Measurements from ENCODE around the gene TLR6. TPM values are rescaled to one million over a fixed set of nuclear protein-coding genes. Genes with fewer than 3 reads are reported as not detected.

The TLR6 gene, protein sequence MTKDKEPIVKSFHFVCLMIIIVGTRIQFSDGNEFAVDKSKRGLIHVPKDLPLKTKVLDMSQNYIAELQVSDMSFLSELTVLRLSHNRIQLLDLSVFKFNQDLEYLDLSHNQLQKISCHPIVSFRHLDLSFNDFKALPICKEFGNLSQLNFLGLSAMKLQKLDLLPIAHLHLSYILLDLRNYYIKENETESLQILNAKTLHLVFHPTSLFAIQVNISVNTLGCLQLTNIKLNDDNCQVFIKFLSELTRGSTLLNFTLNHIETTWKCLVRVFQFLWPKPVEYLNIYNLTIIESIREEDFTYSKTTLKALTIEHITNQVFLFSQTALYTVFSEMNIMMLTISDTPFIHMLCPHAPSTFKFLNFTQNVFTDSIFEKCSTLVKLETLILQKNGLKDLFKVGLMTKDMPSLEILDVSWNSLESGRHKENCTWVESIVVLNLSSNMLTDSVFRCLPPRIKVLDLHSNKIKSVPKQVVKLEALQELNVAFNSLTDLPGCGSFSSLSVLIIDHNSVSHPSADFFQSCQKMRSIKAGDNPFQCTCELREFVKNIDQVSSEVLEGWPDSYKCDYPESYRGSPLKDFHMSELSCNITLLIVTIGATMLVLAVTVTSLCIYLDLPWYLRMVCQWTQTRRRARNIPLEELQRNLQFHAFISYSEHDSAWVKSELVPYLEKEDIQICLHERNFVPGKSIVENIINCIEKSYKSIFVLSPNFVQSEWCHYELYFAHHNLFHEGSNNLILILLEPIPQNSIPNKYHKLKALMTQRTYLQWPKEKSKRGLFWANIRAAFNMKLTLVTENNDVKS
- 17.3 and 18.3 TPM in 2 replicates for total RNA-seq (2014; rRNA removed; shearing (Covaris generic))
- polyA plus RNA-seq (2014; cell fraction: nucleus; rRNA removed), result 15.7 and 16.8 TPM in 2 replicates

DNA sequence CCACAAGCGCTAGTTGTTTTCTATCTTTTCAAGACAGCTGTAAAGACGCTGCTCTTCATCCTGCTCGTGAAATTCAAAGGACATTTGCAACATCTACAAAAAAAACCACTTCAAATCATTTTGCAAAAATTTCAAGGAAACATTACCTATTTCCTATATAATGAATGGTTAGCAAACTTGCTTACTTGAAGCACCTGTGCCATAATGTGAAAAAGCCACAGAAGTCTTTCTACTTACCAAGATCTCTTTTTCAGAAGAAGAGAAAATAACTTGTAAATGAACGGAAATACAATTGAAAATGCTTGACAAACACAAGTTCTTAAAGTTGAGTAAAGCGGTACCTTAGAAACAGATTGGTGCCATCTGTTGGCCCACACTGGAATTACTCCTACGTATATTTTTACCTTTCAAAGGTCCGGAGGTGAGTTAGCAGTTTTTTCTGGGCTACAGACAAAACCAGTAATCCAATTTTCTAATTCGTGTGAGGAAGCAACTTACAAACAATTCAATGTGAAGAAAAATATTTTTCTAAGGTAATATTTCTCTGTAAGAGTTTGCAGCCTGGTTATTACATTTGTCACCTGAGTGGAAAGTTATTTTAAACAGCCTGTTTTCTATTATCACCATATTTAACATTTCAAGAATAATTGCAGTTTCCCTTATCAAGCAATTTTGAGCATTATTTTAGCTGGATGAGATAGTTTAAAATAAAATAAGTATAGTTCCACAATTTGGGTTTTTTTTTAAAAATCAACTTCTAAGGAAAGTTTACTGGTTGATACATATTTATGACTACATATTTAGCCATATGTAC is at the start of gene TLR6:
Gene TLR6 (minus strand): TSS at position 294 of the 814 bp plus-strand sequence. CDS start 27,344 bp downstream, outside the sequence.
- peak; percentile 84 for DNase-seq (ENCODE audit: extremely low read depth, low read depth)

DNA sequence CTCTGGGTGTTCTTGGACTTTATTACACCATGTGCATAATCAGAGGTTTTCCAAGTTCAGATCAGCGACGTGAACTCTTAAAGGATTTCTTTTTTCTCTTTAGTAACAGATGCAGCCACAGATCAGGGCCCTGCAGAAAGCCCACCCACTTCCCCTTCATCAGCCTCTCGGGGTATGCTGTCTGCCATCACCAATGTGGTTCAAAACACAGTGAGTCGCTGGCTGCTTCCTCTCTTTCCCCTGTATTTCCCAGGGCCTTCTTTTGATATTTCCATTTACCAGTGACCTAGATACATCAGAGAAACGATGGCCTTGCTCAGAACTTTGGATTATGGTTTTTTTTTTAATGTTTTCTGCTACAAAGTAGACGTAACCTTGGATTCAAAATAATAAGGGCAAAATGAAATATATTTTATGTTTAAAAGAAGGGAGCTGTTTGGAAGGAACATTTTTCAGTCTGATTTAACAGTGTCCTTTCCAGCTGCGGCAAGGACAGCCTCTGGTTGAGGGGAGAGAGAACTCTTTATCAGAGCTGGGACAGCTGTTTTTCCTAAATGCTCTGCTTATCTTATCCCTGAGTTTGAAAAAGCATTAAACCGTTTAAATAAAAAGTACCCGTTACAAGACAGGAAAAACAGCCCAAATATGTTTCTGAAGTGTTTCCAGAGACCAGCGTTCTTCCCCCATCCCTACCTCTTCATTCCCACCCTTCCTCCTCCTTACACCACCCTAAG is 49.2 kb upstream of the TLR6 start:
- DNase-seq (ENCODE audit: extremely low read depth, low read depth), result no peak

DNA sequence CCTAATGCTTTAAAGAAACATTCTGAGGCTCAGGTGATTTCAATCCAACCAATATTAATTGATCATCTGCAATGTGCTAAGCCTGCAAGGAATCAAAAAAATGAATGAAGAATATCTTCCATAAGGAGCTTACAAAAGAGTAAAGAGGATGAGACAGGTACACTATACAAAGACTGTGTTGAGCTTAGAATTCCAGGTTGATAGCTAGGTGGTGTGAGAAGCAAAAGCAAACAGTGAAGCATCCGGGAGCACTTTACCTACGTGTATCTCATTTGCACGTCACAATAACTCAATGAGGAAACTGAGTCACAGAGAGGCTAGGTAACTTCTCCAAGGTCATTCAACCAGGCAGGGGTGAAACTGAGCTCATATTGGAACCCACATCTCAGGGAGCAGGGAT is 48.1 kb upstream of the TLR6 start:
- DNase-seq (ENCODE audit: extremely low read depth, low read depth), result no peak

DNA sequence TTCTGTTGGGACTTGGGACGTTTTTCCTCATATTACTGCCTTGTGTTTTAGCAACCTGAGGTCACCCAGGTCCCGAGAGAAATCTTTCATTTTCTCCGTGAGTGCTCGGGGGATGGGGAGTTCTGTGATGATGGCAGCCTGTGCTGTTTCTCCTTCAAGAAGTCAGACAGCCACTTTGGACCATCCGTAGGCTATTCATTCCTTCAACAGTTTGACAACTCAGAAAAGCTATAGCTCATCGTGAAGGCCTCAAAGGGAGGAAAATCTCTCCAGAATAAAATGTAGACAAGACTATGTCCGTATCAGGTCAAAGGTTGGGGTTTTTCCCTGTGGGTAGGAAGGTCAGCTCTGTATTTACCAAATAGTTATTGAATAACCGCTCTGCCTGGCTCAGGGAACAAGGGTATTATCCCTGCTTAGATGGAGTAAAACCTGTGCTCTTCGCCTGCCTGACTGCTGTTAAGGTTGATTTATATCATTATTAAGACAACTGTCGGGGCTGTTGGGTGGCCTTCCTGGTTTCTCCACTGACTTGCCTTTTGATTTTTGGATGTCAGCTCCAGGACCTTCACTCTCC is 47.6 kb upstream of the TLR6 start:
- no peak for DNase-seq (ENCODE audit: extremely low read depth, low read depth)

DNA sequence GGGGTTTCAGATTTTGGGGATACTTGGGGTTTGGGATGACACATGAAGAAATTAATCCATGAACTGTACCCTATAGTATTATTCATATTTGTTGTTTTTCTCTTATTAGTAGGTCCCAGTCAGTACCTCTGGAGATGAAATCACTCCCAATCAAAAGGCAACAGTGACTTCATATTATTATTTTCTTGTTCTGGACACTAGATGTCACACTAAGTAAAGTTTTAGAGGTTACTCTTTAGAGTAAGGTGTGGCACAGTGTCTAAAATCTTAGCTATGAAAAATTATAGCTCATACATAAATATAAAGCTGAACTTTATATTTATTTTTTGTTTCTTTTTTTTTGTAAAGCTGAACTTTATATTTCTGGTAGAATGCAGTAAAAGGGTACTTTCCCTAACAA is 46.1 kb upstream of the TLR6 start:
- peak; percentile 39 for DNase-seq (ENCODE audit: extremely low read depth, low read depth)

DNA sequence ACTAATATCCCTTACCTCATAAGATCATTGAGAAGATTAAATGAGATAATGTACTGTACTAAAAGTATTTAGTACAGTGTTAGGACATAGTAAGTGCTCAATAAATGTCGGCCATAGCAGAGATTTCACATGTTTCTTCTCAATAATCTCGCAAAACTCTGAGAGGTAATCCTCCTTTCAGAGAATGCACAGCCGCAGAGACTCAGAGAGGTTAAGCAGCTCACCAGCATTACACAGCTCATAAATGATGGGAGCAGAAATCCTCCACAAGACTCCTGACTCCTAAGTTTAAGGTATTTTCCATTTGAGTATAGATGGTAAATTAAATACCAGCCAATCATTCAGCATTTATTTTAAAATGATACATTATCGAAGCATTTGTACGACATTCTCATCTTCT is 45.6 kb upstream of the TLR6 start:
- DNase-seq (ENCODE audit: extremely low read depth, low read depth), result no peak

DNA sequence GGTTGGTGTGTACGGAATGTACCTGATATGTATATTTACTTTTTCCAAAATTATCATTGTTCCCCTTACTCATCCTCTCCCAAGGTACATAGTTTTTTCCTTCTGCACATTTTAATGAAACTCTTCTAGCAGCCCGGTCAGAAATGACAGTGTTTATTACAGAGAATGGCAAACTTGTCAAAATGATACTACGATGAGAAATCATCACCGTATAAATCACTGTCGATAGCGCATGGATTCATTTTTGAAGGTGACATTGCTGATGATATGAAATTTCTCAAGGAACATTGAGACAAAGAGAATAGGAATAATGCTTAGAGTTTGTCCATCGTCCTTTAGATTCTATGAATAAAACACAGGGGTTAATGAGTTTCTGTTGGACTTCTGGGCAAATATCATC is 41.6 kb upstream of the TLR6 start:
- no peak for DNase-seq (ENCODE audit: extremely low read depth, low read depth)

DNA sequence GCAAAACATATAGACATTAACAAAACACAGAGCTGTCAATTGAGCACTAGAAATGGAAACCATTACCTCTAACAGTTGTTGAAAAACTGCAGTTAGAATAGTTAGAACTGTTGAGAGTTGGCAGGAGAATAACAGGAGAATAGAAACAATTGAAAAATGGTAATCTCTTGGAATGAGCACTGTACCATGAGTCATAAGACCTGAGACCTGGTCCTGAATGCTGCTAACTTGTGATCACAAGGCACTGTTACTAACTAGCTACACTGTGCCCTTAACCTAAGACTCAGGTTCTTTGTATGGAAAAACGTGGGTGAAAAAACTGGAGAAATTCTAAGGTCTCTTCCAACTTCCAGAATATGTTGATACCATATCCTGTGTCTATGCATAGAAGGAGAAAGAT is 40.3 kb upstream of the TLR6 start:
- DNase-seq (ENCODE audit: extremely low read depth, low read depth), result no peak

DNA sequence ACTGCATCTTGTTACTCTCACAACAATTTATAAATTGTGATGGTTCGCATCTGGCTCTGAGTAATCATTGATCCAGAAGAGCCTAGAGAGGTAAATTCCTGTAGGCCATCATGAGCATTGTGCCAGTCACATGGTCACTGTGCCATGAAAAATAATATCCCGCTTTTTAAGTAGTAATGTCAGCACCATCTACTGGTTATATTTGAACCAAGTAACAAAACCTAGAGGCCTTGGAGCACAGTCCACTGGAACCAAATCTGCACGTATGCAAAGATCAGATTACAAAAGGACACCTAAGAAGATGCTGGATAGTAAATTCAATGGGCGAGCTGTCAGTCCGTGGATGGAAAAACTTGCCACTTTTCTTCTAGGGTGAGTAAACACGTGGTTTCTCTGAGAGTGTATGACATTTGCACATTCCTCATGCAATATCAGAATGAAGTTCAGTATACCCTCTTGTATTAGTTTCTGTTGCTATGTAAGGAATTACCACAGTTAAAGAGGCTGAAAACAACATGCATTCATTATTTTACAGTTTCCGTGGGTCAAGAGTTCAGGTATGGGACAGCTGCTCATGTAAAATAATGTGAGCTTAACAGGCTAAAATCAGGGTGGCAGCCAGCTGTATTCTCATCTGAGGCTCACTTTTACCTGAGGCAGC is 37.8 kb upstream of the TLR6 start:
- DNase-seq (ENCODE audit: extremely low read depth, low read depth), result no peak

DNA sequence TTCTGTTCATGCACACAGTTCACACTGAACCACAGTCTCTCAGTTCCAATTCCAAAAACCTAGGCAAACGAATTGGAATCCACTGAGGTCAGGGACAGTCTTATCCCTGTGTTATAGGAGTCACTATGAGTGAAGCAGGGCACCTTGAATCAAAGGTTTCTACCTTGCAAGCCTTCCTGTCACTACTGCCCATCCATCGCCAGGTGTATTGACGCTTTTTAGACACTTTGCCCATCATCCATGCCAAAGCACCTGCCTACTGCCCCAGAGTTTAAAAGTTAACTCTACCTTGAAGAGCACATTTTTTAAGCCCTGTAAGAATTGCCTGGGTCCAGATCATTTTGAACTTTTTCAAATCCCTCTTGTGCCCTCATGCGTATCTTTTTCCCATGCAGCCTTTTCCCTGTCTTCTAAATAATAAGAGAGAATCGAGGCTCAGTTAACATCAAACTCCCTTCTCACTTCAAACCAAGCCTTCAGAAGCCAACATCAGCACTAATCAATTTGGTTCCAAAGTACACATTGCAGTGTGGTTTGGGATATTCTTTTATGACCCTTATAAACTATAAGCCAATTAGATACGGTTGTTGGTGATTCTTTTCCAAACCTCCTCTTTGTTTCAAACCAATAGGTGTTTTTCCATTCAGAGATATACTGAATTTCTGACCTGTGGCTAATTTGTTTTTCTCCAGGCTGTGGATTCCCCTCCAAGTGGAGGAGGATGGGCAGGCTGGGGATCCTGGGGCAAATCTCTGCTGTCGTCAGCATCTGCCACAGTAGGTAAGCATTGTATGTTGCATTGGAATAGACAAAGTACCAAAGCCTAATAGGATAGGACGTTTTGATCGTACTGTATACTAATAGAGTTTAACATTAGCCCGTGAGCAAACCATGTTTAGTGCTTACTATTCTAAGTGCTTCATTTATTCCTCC is 34.7 kb upstream of the TLR6 start:
- no peak for DNase-seq (ENCODE audit: extremely low read depth, low read depth)

DNA sequence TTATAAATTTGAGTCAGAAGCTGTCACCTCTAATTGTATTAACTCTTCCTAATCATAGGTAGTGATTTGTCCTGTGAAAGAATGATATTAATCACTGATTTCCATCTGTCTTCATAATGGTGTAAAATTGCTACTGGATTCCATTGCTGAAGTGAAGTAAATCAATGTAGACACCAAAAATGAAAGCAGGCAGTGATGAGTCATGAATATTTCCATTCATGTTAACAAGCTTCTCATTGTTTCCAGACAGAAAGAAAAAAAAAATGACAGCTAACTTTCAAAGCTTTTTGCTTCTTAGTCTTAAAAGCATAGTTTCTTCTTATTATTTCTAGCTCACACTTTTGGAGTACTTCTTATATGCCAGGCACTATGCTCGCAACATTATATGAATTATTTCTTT is 32.5 kb upstream of the TLR6 start:
- no peak for DNase-seq (ENCODE audit: extremely low read depth, low read depth)

DNA sequence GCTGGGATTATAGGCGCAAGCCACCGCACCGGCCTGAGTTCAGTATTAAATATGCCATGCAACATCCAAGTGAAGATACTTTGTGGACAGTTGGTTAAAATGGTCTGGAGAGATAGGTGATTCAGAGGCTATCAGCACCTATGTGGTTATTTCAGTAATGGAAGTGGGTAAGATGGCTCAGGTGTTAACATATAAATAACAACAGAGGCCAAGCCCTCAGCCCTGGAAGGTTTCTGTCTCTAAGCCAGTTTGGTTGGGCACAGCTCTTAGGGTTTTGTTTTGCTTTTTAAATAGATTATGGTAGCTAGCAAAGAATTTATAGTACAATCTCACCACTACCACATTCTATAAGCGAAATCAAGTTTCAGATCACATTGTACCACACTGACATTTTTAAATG is 27.6 kb upstream of the TLR6 start:
- no peak for DNase-seq (ENCODE audit: extremely low read depth, low read depth)

DNA sequence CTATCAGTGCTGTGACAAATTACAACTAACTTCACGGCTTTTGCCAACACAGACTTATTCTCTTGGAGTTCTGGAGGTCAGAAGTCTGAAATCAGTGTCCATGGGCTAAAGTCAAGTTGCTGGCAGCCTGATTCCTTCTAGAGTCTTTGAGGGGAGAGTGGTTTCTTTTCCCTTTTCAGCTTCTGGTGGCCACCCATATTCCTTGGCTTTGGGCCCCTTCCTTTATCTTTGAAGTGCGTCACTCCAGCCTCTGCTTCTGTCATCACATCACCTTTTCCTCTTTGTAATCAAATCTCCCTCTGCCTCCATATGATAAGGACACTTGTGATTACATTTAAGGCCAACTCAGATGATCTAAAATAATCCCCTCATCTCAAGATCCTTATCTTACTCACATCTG is 20.0 kb upstream of the TLR6 start:
- DNase-seq (ENCODE audit: extremely low read depth, low read depth), result no peak

DNA sequence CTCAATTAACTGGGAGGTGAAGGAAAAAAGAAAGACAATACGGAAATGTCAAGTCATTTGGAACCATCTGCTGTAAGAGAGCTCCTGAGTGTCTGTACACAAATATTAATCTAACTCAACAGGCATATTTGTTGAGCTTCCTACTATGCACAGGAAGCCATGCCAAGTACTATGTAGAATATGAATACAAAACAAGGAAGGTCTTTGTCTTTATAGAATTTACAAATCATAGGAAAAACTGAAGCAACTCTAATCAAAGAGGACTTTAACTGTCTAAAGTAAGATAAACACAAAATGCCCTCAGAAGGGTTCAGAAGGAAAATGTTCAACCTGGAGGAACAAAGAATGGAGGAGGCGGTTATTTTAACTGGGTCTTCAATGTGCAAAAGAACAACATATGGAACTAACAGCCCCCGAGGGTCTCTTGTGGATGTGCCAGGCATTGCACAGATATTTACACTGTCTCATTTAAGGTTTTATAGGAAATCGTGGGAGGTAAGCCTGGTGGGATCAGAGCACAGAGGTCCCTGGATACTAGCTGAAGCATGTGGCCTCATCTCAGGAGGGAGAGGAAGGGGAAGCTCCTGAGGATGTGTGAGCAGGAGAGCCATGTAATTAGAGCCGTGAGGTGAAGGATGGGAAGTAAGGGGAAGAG is 16.8 kb upstream of the TLR6 start:
- DNase-seq (ENCODE audit: extremely low read depth, low read depth), result no peak

DNA sequence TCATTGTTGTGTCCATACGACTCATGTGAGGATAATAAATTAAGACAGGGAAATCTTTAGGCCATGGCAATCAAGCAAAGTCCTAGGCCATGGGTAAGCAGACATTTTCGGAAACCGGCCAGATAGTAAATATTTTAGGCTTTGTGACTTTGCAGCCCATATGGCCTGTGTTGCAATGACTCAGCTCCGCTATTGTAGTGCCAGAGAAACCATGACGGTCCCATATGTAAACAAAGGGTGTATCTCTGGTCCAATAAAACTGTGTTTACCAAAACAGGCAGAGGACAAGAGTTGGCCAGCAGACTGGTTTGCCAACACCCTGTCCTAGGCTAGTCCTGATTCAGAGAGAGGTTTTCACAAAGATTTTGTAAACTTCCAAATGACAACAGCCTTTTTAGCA is 16.0 kb upstream of the TLR6 start:
- peak; percentile 55 for DNase-seq (ENCODE audit: extremely low read depth, low read depth)

DNA sequence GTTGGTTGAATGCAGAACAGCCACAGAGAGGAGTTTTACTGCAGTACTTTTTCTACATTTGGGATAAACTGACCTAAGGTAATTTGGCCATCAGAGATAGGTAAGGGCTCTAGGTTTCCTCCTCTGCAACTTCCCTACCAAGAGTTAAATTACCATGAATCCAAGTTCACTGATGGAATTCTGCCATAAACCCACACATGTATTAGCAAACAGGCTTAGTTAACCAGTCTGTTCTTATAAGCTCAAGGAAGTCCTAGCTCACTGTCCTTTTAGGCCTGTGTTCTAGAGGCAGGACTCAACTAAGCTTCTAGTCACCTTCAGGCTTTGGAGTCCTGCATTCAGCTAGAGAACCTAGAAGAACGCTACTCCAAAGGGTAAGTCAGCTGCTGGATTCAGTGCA is 15.0 kb upstream of the TLR6 start:
- no peak for DNase-seq (ENCODE audit: extremely low read depth, low read depth)

DNA sequence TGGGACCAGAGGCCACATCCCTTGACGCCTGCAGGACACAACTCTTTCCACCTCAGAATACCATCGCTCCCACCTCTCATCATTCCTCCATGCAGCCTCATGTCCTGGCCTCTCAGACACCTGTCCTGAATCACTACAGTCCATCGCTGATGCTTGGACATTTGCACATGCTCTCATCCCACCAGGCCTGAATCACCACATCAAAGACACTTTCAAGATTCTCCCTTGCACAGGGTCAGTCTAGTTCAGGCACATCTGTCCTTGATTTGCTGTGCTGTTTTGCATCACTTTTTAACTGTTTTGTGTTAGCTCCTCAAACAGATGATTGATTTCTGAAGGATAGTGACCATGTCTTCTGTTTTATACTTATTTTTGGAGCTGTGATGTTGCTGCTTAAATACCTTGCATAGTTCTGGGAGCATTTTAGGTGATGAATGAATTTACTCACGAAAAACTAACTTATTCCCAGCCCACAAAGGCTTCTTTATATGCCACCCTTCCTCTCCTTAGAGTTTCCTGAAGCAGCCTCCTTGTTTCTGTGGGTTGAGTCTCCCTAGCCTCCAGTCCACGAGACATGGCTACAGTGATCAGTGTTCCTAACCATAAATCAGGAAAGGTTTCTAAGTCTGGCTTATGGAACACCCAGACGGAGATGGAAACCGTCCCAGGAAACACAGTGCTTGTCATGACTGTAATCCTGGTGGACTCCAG is 13.6 kb upstream of the TLR6 start:
- no peak for DNase-seq (ENCODE audit: extremely low read depth, low read depth)
